ENCODE measurements around the gene HTR3D.

GRCh38 chr3:184016169-184016570 is 15.4 kb upstream of the HTR3D start:
- no peak for TF ChIP-seq REST (IDR thresholded peaks at IDR 0.05; ENCODE audit: insufficient read depth in 1 of 2, low read depth in 2 of 2, low read length in 2 of 2)
- TF ChIP-seq POLR2AphosphoS5 (IDR thresholded peaks at IDR 0.05; ENCODE audit: low read depth, low read length) = no peak
- TF ChIP-seq SIN3A (IDR thresholded peaks at IDR 0.05; ENCODE audit: borderline replicate concordance, insufficient read depth, low read length) = no peak
- no peak for TF ChIP-seq TAF1 (IDR thresholded peaks at IDR 0.05; ENCODE audit: borderline replicate concordance, insufficient read depth, low read length)
